ENCODE results near the gene GPANK1. TPM values are rescaled to one million over a fixed set of nuclear protein-coding genes. Genes with fewer than 3 reads are reported as not detected.

GPANK1 gene
- total and polyA plus RNA-seq, 9 of the 15 experiments (the other 6 are each of a cell fraction or from before 2014, with no cell fraction given), result 32.2 to 111 (median 46.3) TPM

- TF ChIP-seq REST (IDR thresholded peaks at IDR 0.05; ENCODE audit: borderline replicate concordance) (peak; percentile 51; the same call in 1 of the 2 replicates), REST (CRISPR knock-in tag; IDR thresholded peaks at IDR 0.05; ENCODE audit: low read depth) (no peak), NFATC3 (IDR thresholded peaks at IDR 0.05) (peak; percentile 79), KAT7 (CRISPR knock-in tag; IDR thresholded peaks at IDR 0.05; ENCODE audit: borderline replicate concordance) (no peak), ZNF79 (CRISPR knock-in tag; IDR thresholded peaks at IDR 0.05; ENCODE audit: low read depth) (0 out of 2 replicates have a peak, but pooled peaks have one; percentile 48), ETV1 (tag; conservative IDR thresholded peaks at IDR 0.05; ENCODE audit: low read depth) (peak; percentile 100), NR2C2 (CRISPR knock-in tag; IDR thresholded peaks at IDR 0.05) (peak; percentile 42; the same call in 1 of the 2 replicates), NR2C2 (tag; IDR thresholded peaks at IDR 0.05) (peak; percentile 98), PYGO2 (tag; IDR thresholded peaks at IDR 0.05) (0 out of 2 replicates have a peak, but pooled peaks have one; percentile 26), ZNF165 (CRISPR knock-in tag; IDR thresholded peaks at IDR 0.05; ENCODE audit: borderline replicate concordance) (0 out of 2 replicates have a peak, but pooled peaks have one; percentile 42), PHB (CRISPR knock-in tag; IDR thresholded peaks at IDR 0.05) (peak; percentile 56; the same call in 1 of the 2 replicates), BCOR (IDR thresholded peaks at IDR 0.05) (peak; percentile 68), LCOR (CRISPR knock-in tag; IDR thresholded peaks at IDR 0.05) (peak; percentile 2; the same call in 1 of the 2 replicates)
Measured at GRCh38 chr6:31652925-31653724, 11.7 kb downstream of the GPANK1 start (continued).
